Neuronal stem cell (in vitro differentiated cells): ENCODE measurements around the gene ACTC1.

Experiments used
- DNase-seq: peaks from one replicate; pipeline ENCODE4 v3.0.0-alpha.2; 2013; ENCODE audit warnings: low spot score
- H2AFZ ChIP-seq: one replicate; pipeline ENCODE4 v1.6.1; 2013; ENCODE audit warnings: mild to moderate bottlenecking, low read length, inconsistent platforms
- H2AK5ac ChIP-seq: 2 replicates; pipeline ENCODE4 v1.6.1; 2013; ENCODE audit warnings: low read depth, mild to moderate bottlenecking, inconsistent platforms, low read length, moderate library complexity, mixed read lengths
- H2BK120ac ChIP-seq: 2 replicates; pipeline ENCODE4 v1.6.1; 2013; ENCODE audit warnings: low read depth, mild to moderate bottlenecking, inconsistent platforms, low read length, moderate library complexity, mixed read lengths
- H2BK12ac ChIP-seq: one replicate; pipeline ENCODE4 v1.6.1; 2013; ENCODE audit warnings: low read length, inconsistent platforms
- H2BK15ac ChIP-seq: 2 replicates; pipeline ENCODE4 v1.6.1; 2013; ENCODE audit warnings: mild to moderate bottlenecking, low read length, inconsistent platforms, mixed read lengths
- H2BK5ac ChIP-seq: one replicate; pipeline ENCODE4 v1.6.1; 2013; ENCODE audit warnings: inconsistent platforms, mild to moderate bottlenecking, low read length, moderate library complexity
- H3K14ac ChIP-seq: one replicate; pipeline ENCODE4 v1.6.1; 2013; ENCODE audit warnings: low read length, inconsistent platforms
- H3K18ac ChIP-seq: 2 replicates; pipeline ENCODE4 v1.6.1; 2013; ENCODE audit warnings: low read length, inconsistent platforms
- H3K23ac ChIP-seq: 2 replicates; pipeline ENCODE4 v1.6.1; 2013; ENCODE audit warnings: low read depth, mild to moderate bottlenecking, mixed read lengths, low read length, inconsistent platforms; ENCODE audit not compliant: poor library complexity
- H3K27ac ChIP-seq: replicated peaks from 3 replicates; pipeline ENCODE4 v1.5.1; 2013; ENCODE audit warnings: low read length, inconsistent platforms
- H3K27me3 ChIP-seq, 3 experiments: 2 replicates each; pipeline ENCODE4 v1.6.1; 2013; ENCODE audit warnings: low read length in 3 of 3, mild to moderate bottlenecking in 2 of 3, inconsistent platforms in 1 of 3, low read depth in 1 of 3, mixed read lengths in 1 of 3, moderate library complexity in 1 of 3; ENCODE audit not compliant: control insufficient read depth in 3 of 3, insufficient read depth in 3 of 3
- H3K36me3 ChIP-seq, 2 donors: replicated peaks in 1 of 2; 2 replicates each; pipeline ENCODE4 v1.6.1; 2013; ENCODE audit warnings: low read length in 2 of 2; ENCODE audit not compliant: control insufficient read depth in 2 of 2, insufficient read depth in 2 of 2
- H3K4ac ChIP-seq: 2 replicates; pipeline ENCODE4 v1.6.1; 2013; ENCODE audit warnings: inconsistent platforms, mild to moderate bottlenecking, low read length, moderate library complexity
- H3K4me1 ChIP-seq, 2 donors: 1 replicate in 1 of 2; 2 replicates in 1 of 2; pipeline ENCODE4 v1.6.1; 2013; ENCODE audit warnings: low read length in 2 of 2, low read depth in 1 of 2; ENCODE audit not compliant: control insufficient read depth in 2 of 2, insufficient read depth in 1 of 2
- H3K4me2 ChIP-seq: one replicate; pipeline ENCODE4 v1.6.1; 2013; ENCODE audit warnings: mild to moderate bottlenecking, low read length, inconsistent platforms; ENCODE audit not compliant: insufficient read depth, poor library complexity, severe bottlenecking
- H3K4me3 ChIP-seq, 2 donors: 2 replicates each; pipeline ENCODE4 v1.5.1; 2013; ENCODE audit warnings: low read length in 2 of 2, mild to moderate bottlenecking in 2 of 2, inconsistent platforms in 1 of 2, moderate library complexity in 1 of 2
- H3K79me1 ChIP-seq: one replicate; pipeline ENCODE4 v1.6.1; 2013; ENCODE audit warnings: low read depth, mild to moderate bottlenecking, inconsistent platforms, low read length, moderate library complexity
- H3K9ac ChIP-seq: one replicate; pipeline ENCODE4 v1.6.1; 2013; ENCODE audit warnings: mild to moderate bottlenecking, low read depth, low read length, inconsistent platforms; ENCODE audit not compliant: poor library complexity
- H3K9me3 ChIP-seq, 2 donors: replicated peaks in 1 of 2; 2 replicates each; pipeline versions ENCODE3 to v1.6.1; 2013; ENCODE audit warnings: low read length in 2 of 2, mild to moderate bottlenecking in 2 of 2, inconsistent platforms in 1 of 2, low read depth in 1 of 2, mixed read lengths in 1 of 2, moderate library complexity in 1 of 2; ENCODE audit not compliant: control insufficient read depth in 2 of 2, insufficient read depth in 1 of 2
- H4K8ac ChIP-seq: one replicate; pipeline ENCODE4 v1.6.1; 2013; ENCODE audit warnings: low read depth, mild to moderate bottlenecking, inconsistent platforms, low read length, moderate library complexity
- H4K91ac ChIP-seq: one replicate; pipeline ENCODE4 v1.6.1; 2013; ENCODE audit warnings: low read length, low read depth, mild to moderate bottlenecking, inconsistent platforms; ENCODE audit not compliant: poor library complexity
- WGBS, 2 donors: extraction: QIAGEN DNeasy Blood & Tissue Kit; methylation state at CpG; one replicate each; pipeline ENCODE4 v1.1.7; 2013; ENCODE audit warnings: missing lambda C conversion rate in 2 of 2, mixed read lengths in 1 of 2; ENCODE audit not compliant: insufficient read length in 2 of 2, insufficient replicate concordance in 1 of 2; ENCODE audit errors: extremely low coverage in 2 of 2; 5-methylcytosine and 5-hydroxymethylcytosine counted together

The ACTC1 gene

GRCh38 chr15:34760909-34761308, 34.4 kb downstream of the ACTC1 start:
- H3K4ac ChIP-seq = no peak overlapping the region
- H3K23ac ChIP-seq = no peak overlapping the region
- H3K14ac ChIP-seq = no peak overlapping the region
- no peak overlapping the region for H4K8ac ChIP-seq
- no peak overlapping the region for H2BK120ac ChIP-seq
- H3K9me3 ChIP-seq = no peaks in the 10 kb centered on the region
- H4K91ac ChIP-seq = no peak overlapping the region
- no peak overlapping the region for H3K18ac ChIP-seq
- H2BK5ac ChIP-seq = no peak overlapping the region
- WGBS, 2 donors = no CpG with 5 or more reads among the region's 3 CpGs
- no peak overlapping the region for H3K9ac ChIP-seq
- DNase-seq = no peak
- peaks cover 3 to 9% of the 10 kb centered on the region in 2 donors for H3K4me1 ChIP-seq
- no peak overlapping the region for H3K4me3 ChIP-seq
- H3K4me2 ChIP-seq = no peak overlapping the region
- H3K36me3 ChIP-seq = no peaks in the 10 kb centered on the region
- H3K27ac ChIP-seq = no peak overlapping the region
- no peak overlapping the region for H2AFZ ChIP-seq
- H2BK15ac ChIP-seq = no peak overlapping the region
- no peak overlapping the region for H2AK5ac ChIP-seq
- no peaks in the 10 kb centered on the region for H3K79me1 ChIP-seq
- no peak overlapping the region for H2BK12ac ChIP-seq
- peaks cover 2 to 40% (median 10%) of the 10 kb centered on the region in 3 experiments for H3K27me3 ChIP-seq

- Histone ChIP-seq H3K14ac (no peak overlapping the region), H4K91ac (no peak overlapping the region), H3K4me1 (peaks cover 3 to 9% of the 10 kb centered on the region in 2 donors), H2AFZ (no peak overlapping the region), H3K4ac (no peak overlapping the region), H4K8ac (no peak overlapping the region), H2BK120ac (no peak overlapping the region), H3K27ac (no peak overlapping the region), H3K9me3 (no peaks in the 10 kb centered on the region), H3K9ac (no peak overlapping the region), H2AK5ac (no peak overlapping the region), H3K18ac (no peak overlapping the region), H3K79me1 (no peaks in the 10 kb centered on the region), H3K36me3 (no peaks in the 10 kb centered on the region), H2BK5ac (no peak overlapping the region), H2BK12ac (no peak overlapping the region), H3K23ac (no peak overlapping the region), H2BK15ac (no peak overlapping the region), H3K27me3 (peaks cover 6 to 49% (median 19%) of the 10 kb centered on the region in 3 experiments), H3K4me2 (no peak overlapping the region), H3K4me3 (no peak overlapping the region)
- DNase-seq = no peak
- no CpG with 5 or more reads among the region's 2 CpGs for WGBS, 2 donors
Observed at GRCh38 chr15:34759992-34760391, 35.4 kb downstream of the ACTC1 start.

- Histone ChIP-seq H3K27me3 (peaks cover 13 to 56% (median 26%) of the 10 kb centered on the region in 3 experiments), H3K18ac (no peak overlapping the region), H2AK5ac (no peak overlapping the region)
Observed at GRCh38 chr15:34759347-34759746, 36.0 kb downstream of the ACTC1 start.

GRCh38 chr15:34757262-34757661, 38.1 kb downstream of the ACTC1 start:
- Histone ChIP-seq H3K4me3 (no peak overlapping the region), H3K4me1 (peaks cover 3 to 11% of the 10 kb centered on the region in 2 donors), H3K23ac (no peak overlapping the region), H3K27ac (no peak overlapping the region), H3K4ac (no peak overlapping the region), H2BK12ac (no peak overlapping the region), H4K91ac (no peak overlapping the region), H2BK15ac (no peak overlapping the region), H2BK5ac (no peak overlapping the region), H3K4me2 (no peak overlapping the region), H2BK120ac (no peak overlapping the region), H3K9me3 (no peaks in the 10 kb centered on the region), H3K14ac (no peak overlapping the region), H3K36me3 (no peaks in the 10 kb centered on the region), H3K9ac (no peak overlapping the region), H3K27me3 (peaks cover 18 to 67% (median 39%) of the 10 kb centered on the region in 3 experiments), H3K79me1 (no peaks in the 10 kb centered on the region), H4K8ac (no peak overlapping the region), H2AFZ (no peak overlapping the region), H3K18ac (no peak overlapping the region), H2AK5ac (no peak overlapping the region)
- no peak for DNase-seq
- WGBS, 2 donors = no CpG with 5 or more reads among the region's 3 CpGs

More at GRCh38 chr15:34759347-34759746, 36.0 kb downstream of the ACTC1 start:
- Histone ChIP-seq H3K36me3 (no peaks in the 10 kb centered on the region), H4K91ac (no peak overlapping the region), H3K79me1 (no peaks in the 10 kb centered on the region), H3K4me2 (no peak overlapping the region), H3K23ac (no peak overlapping the region), H4K8ac (no peak overlapping the region), H3K4ac (no peak overlapping the region), H3K4me1 (peaks cover 3 to 9% of the 10 kb centered on the region in 2 donors), H2BK15ac (no peak overlapping the region), H3K9ac (no peak overlapping the region), H3K14ac (no peak overlapping the region), H2BK12ac (no peak overlapping the region), H2BK5ac (no peak overlapping the region), H2AFZ (no peak overlapping the region), H2BK120ac (no peak overlapping the region), H3K4me3 (no peak overlapping the region), H3K9me3 (no peaks in the 10 kb centered on the region), H3K27ac (no peak overlapping the region)
- no peak for DNase-seq
- no CpG with 5 or more reads among the region's 3 CpGs for WGBS, 2 donors
